GM18951 (cell line): ENCODE data around the gene PARD6G.

ENCODE experiments used
- POLR2A ChIP-seq: IDR thresholded peaks from 4 replicates; pipeline ENCODE4 v1.6.1; 2011; ENCODE audit warnings: mild to moderate bottlenecking; ENCODE audit not compliant: insufficient read length, insufficient read depth; ENCODE audit errors: extremely low read depth
- in situ Hi-C: fragments of 300-500 bp; cut with MboI; formaldehyde crosslinking; loops from one replicate; pipeline ENCODE4 v1.12.0; 2022; ENCODE audit warnings: low sequenced_read_pairs, mixed read lengths, inconsistent platforms; ENCODE audit not compliant: unreplicated experiment

PARD6G gene

GRCh38 chr18:80197528-80197927 is 49.8 kb downstream of the PARD6G start:
- in situ Hi-C loops, result no loop called here
- no peak for TF ChIP-seq POLR2A

GRCh38 chr18:80196528-80197320 is 50.6 kb downstream of the PARD6G start:
- TF ChIP-seq POLR2A, result no peak
- in situ Hi-C loops, result no loop called here

- in situ Hi-C loops, result no loop called here
- TF ChIP-seq POLR2A, result peak; percentile 57
Measured at GRCh38 chr18:80194874-80195570, 52.3 kb downstream of the PARD6G start.

GRCh38 chr18:80193701-80194100 is 53.6 kb downstream of the PARD6G start:
- TF ChIP-seq POLR2A, result no peak
- in situ Hi-C loops, result no loop called here

- in situ Hi-C loops, result no loop called here
Measured at GRCh38 chr18:80192653-80193385, 54.5 kb downstream of the PARD6G start.

GRCh38 chr18:80191907-80192652 is 55.2 kb downstream of the PARD6G start:
- in situ Hi-C loops, result no loop called here
- TF ChIP-seq POLR2A, result no peak

More at GRCh38 chr18:80192653-80193385, 54.5 kb downstream of the PARD6G start:
- TF ChIP-seq POLR2A, result no peak

- no peak for TF ChIP-seq POLR2A
- in situ Hi-C loops, result no loop called here
Measured at GRCh38 chr18:80191264-80191663, 56.0 kb downstream of the PARD6G start.

GRCh38 chr18:80190311-80190710 is 57.0 kb downstream of the PARD6G start:
- in situ Hi-C loops, result no loop called here
- TF ChIP-seq POLR2A, result no peak

GRCh38 chr18:80189531-80189865 is 57.8 kb downstream of the PARD6G start:
- TF ChIP-seq POLR2A, result no peak
- in situ Hi-C loops, result no loop called here

GRCh38 chr18:80188643-80189530 is 58.4 kb downstream of the PARD6G start:
- in situ Hi-C loops, result no loop called here
- TF ChIP-seq POLR2A, result no peak

- in situ Hi-C loops, result no loop called here
- TF ChIP-seq POLR2A, result no peak
Measured at GRCh38 chr18:80187956-80188642, 59.2 kb downstream of the PARD6G start.

- TF ChIP-seq POLR2A, result no peak
- in situ Hi-C loops, result no loop called here
Measured at GRCh38 chr18:80185545-80185944, 61.8 kb downstream of the PARD6G start.

- in situ Hi-C loops, result no loop called here
- TF ChIP-seq POLR2A, result no peak
Measured at GRCh38 chr18:80184243-80184772, 63.0 kb downstream of the PARD6G start.
